Measurements from ENCODE around the gene SLC23A3. TPM values are rescaled to one million over a fixed set of nuclear protein-coding genes. Genes with fewer than 3 reads are reported as not detected.

Gene SLC23A3
- polyA plus RNA-seq, 5 donors = 3.6 to 4.8 (median 3.9) TPM

GRCh38 chr2:219175928-219176817 is 6.3 kb upstream of the SLC23A3 start:
- peak in 1 of 2 donors; percentile 17 for DNase-seq

GRCh38 chr2:219175486-219175885 is 5.7 kb upstream of the SLC23A3 start:
- no peak for DNase-seq

- DNase-seq = no peak
Measured at GRCh38 chr2:219174801-219175200, 5.0 kb upstream of the SLC23A3 start.

- DNase-seq = no peak
Measured at GRCh38 chr2:219174146-219174545, 4.3 kb upstream of the SLC23A3 start.

- no peak for DNase-seq
Measured at GRCh38 chr2:219173176-219173575, 3.3 kb upstream of the SLC23A3 start.

- no peak for DNase-seq
Measured at GRCh38 chr2:219172231-219173154, 2.7 kb upstream of the SLC23A3 start.

GRCh38 chr2:219171231-219171651 is 1.4 kb upstream of the SLC23A3 start:
- DNase-seq = peak in 1 of 2 donors; percentile 34

GRCh38 chr2:219168932-219169331 is 897 bp downstream of the SLC23A3 start:
- no peak for DNase-seq

- no peak for DNase-seq
Measured at GRCh38 chr2:219168526-219168925, 1.3 kb downstream of the SLC23A3 start.

GRCh38 chr2:219167997-219168396 is 1.8 kb downstream of the SLC23A3 start:
- DNase-seq = no peak

- no peak for DNase-seq
Measured at GRCh38 chr2:219165058-219165911, 4.5 kb downstream of the SLC23A3 start.

GRCh38 chr2:219163156-219163555 is 6.7 kb downstream of the SLC23A3 start:
- no peak for DNase-seq

GRCh38 chr2:219161097-219161496 is 8.7 kb downstream of the SLC23A3 start:
- no peak for DNase-seq

- peak; percentile 94 to 96 for DNase-seq
Measured at GRCh38 chr2:219160186-219161017, 9.4 kb downstream of the SLC23A3 start, which contains the start of gene NHEJ1. Gene NHEJ1, minus strand, starts transcription at chr2:219160815. Its CDS starts 2,453 bp downstream, at chr2:219158362.

- no peak for DNase-seq
Measured at GRCh38 chr2:219159771-219160185, 10.1 kb downstream of the SLC23A3 start.

GRCh38 chr2:219158586-219158985 is 11.2 kb downstream of the SLC23A3 start:
- no peak for DNase-seq

- no peak for DNase-seq
Measured at GRCh38 chr2:219158025-219158424, 11.8 kb downstream of the SLC23A3 start.

- no peak for DNase-seq
Measured at GRCh38 chr2:219157396-219157795, 12.4 kb downstream of the SLC23A3 start.

GRCh38 chr2:219155054-219155644 is 14.7 kb downstream of the SLC23A3 start:
- peak; percentile 48 to 65 for DNase-seq

GRCh38 chr2:219149667-219150066 is 20.2 kb downstream of the SLC23A3 start:
- DNase-seq = peak in 1 of 2 donors; percentile 21
